Glutamatergic neuron (in vitro differentiated cells): ENCODE data around the gene PLA2G15. TPM values are rescaled to one million over a fixed set of nuclear protein-coding genes. Genes with fewer than 3 reads are reported as not detected.

ENCODE experiments used
- DNase-seq: peaks from one replicate; pipeline ENCODE4 v3.0.0; 2022
- H3K27ac Mint-ChIP-seq: one replicate; pipeline ENCODE4 v1.8.0; 2020; ENCODE audit warnings: mild to moderate bottlenecking, mixed read lengths, inconsistent platforms; ENCODE audit not compliant: unreplicated experiment
- H3K27me3 Mint-ChIP-seq: one replicate; pipeline ENCODE4 v1.8.0; 2020; ENCODE audit warnings: mild to moderate bottlenecking, moderate library complexity, mixed read lengths, inconsistent platforms; ENCODE audit not compliant: unreplicated experiment
- H3K36me3 Mint-ChIP-seq: one replicate; pipeline ENCODE4 v1.8.0; 2020; ENCODE audit warnings: mild to moderate bottlenecking, mixed read lengths, inconsistent platforms; ENCODE audit not compliant: unreplicated experiment
- H3K4me1 Mint-ChIP-seq: one replicate; pipeline ENCODE4 v1.8.0; 2020; ENCODE audit warnings: mild to moderate bottlenecking, low read depth, mixed read lengths, inconsistent platforms; ENCODE audit not compliant: unreplicated experiment
- H3K4me3 Mint-ChIP-seq: one replicate; pipeline ENCODE4 v1.8.0; 2020; ENCODE audit warnings: mild to moderate bottlenecking, mixed read lengths, inconsistent platforms; ENCODE audit not compliant: unreplicated experiment
- H3K9me3 Mint-ChIP-seq: one replicate; pipeline ENCODE4 v1.8.0; 2020; ENCODE audit warnings: mild to moderate bottlenecking, moderate library complexity, mixed read lengths, inconsistent platforms; ENCODE audit not compliant: unreplicated experiment
- total RNA-seq: library from RNA; stranded (reverse); fragmentation: NEBNext Ultra II Directional; extraction: Animal tissue kit (Norgen Biotek cat#: 25700); gene quantifications from one replicate; pipeline ENCODE4 v1.2.1, GENCODE V29; 2021; ENCODE audit not compliant: unreplicated experiment
- TF ChIP-seq, protein P1 (sequence below): fragments of 200-600 bp; sonication (generic); IDR thresholded peaks from one replicate; pipeline ENCODE4 v1.5.0; 2021; ENCODE audit not compliant: partially characterized antibody, unreplicated experiment

Gene PLA2G15
- total RNA-seq, 1 donor from 2014 or later, result 11.9 TPM

DNA sequence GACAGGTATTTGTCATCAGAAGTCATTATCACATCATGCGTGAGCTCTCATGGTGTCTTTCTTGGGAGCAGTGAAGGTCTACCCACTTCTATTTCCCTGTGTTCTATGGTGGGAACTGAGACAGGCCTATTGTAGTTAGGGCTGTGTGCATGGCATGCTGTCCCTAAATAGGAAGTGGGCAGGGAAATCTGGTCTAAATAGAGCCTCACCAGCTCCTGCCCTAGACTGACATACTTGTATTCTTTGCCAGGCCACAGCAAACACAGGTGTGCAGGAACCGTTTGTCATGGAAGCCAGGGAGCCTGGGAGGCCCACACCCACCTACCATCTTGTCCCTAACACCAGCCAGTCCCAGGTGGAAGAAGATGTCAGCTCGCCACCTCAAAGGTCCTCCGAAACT lies 29.3 kb downstream of the PLA2G15 start:
- peaks cover 3% of the 10 kb centered on the region for H3K9me3 Mint-ChIP-seq
- H3K27ac Mint-ChIP-seq, result no peak overlapping the region
- TF ChIP-seq, protein P1, sequence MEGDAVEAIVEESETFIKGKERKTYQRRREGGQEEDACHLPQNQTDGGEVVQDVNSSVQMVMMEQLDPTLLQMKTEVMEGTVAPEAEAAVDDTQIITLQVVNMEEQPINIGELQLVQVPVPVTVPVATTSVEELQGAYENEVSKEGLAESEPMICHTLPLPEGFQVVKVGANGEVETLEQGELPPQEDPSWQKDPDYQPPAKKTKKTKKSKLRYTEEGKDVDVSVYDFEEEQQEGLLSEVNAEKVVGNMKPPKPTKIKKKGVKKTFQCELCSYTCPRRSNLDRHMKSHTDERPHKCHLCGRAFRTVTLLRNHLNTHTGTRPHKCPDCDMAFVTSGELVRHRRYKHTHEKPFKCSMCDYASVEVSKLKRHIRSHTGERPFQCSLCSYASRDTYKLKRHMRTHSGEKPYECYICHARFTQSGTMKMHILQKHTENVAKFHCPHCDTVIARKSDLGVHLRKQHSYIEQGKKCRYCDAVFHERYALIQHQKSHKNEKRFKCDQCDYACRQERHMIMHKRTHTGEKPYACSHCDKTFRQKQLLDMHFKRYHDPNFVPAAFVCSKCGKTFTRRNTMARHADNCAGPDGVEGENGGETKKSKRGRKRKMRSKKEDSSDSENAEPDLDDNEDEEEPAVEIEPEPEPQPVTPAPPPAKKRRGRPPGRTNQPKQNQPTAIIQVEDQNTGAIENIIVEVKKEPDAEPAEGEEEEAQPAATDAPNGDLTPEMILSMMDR, result no peak
- H3K4me1 Mint-ChIP-seq, result peaks cover 9% of the 10 kb centered on the region
- peaks cover 4% of the 10 kb centered on the region for H3K36me3 Mint-ChIP-seq
- no peak overlapping the region for H3K4me3 Mint-ChIP-seq
- peaks cover 3% of the 10 kb centered on the region for H3K27me3 Mint-ChIP-seq
- no peak for DNase-seq

DNA sequence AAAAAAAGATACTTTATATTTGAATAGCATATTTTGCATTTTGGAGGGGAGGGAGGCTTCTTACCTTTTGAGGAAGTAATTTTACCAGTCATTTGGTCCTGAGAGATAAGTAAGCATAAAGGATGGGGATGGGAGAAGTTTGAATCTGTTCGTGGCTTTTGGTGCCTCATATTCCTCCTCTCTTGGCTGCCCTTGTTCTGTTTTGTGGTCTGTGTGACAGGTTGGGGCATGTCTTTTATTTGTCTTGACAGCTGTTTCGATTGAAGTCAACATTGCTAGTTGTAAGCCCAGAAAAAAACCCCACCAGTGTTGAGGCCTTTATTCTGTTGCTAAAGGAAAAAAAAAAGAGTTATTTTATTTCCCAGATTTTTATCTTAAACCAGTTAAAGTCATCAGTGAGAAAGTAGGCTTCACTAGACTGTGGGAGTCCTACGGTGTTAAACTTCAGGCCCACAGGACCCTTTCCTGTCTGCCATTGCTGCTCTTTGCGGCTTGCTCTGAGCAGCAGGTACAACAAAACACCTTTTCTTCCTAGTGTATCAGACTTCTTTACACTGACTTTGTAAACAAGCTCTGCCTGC lies 30.5 kb downstream of the PLA2G15 start:
- Mint-ChIP-seq H3K9me3 (peaks cover 3% of the 10 kb centered on the region), H3K27me3 (peaks cover 5% of the 10 kb centered on the region), H3K36me3 (peaks cover 9% of the 10 kb centered on the region), H3K27ac (no peak overlapping the region), H3K4me1 (peaks cover 9% of the 10 kb centered on the region), H3K4me3 (no peak overlapping the region)
- no peak for DNase-seq
- TF ChIP-seq, protein P1, result no peak

GRCh38 chr16:68276223-68276622 lies 31.1 kb downstream of the PLA2G15 start:
- TF ChIP-seq, protein P1, result no peak
- Mint-ChIP-seq H3K9me3 (peaks cover 3% of the 10 kb centered on the region), H3K4me3 (no peak overlapping the region), H3K36me3 (peaks cover 9% of the 10 kb centered on the region), H3K27me3 (peaks cover 2% of the 10 kb centered on the region), H3K4me1 (peaks cover 9% of the 10 kb centered on the region), H3K27ac (no peak overlapping the region)
- no peak for DNase-seq

GRCh38 chr16:68279726-68280558 lies 34.8 kb downstream of the PLA2G15 start:
- Mint-ChIP-seq H3K9me3 (peaks cover 3% of the 10 kb centered on the region), H3K36me3 (peaks cover 9% of the 10 kb centered on the region), H3K4me1 (peaks cover 20% of the 10 kb centered on the region), H3K27ac (peak overlapping the region; percentile 40), H3K4me3 (no peak overlapping the region), H3K27me3 (peaks cover 4% of the 10 kb centered on the region)
- DNase-seq, result no peak
- TF ChIP-seq, protein P1, result no peak
